GM18498 (cell line): ENCODE results near the gene ATP5F1A.
"Not testable (repeated sequence)": the region's sequence is repeated elsewhere in the genome, so short reads cannot be mapped to it uniquely, and the experiment has no call there.

Source experiments
- ATAC-seq: cut with Tn5 transposase; IDR thresholded peaks from one replicate; pipeline ENCODE4 v1.9.1; 2021; ENCODE audit warnings: mild to moderate bottlenecking, moderate library complexity; ENCODE audit not compliant: unreplicated experiment

The ATP5F1A gene

DNA sequence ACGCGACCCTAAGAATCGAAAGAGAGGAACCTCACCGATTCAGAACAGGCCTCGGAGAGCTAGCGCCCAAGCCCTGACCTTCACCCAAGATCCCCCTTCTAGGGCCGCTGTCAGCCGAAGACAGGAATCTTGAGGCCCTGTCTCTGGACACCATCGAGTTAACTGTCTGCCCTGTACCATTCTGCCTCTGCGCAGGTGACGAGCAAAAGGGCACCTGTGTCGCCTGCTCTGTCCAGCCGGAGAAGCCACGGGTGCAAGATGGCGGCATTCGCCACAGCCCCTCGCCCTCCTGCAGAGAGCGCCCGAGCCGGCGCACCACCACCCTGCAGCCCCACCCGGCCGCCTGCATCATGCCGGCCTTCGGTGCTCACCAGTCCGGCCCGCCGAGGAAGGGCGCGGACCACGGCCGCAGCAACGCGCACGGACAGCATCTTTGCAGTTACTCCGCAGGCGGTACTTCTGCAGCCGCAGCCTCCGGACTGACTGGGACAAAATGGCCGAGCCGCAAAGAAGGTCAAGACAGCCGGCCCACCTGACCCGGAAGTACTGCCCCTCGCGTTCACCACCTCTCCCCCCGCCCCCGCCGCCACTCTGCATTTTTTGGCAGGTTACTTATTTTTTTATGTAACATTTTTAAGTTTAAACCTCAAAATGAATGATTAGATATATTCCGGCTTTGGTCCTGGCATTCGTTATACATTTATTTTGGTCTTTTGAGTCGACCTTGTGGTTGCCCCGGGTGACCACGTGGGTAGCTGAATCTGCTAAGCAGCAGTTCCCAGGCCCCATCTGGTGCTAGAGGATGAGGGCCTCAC, at the start of gene ATP5F1A:
TSS of gene ATP5F1A (minus strand) at position 496 of the 815 bp plus-strand sequence. CDS start at position 431, 65 bp downstream.
- peak; percentile 79 for ATAC-seq

DNA sequence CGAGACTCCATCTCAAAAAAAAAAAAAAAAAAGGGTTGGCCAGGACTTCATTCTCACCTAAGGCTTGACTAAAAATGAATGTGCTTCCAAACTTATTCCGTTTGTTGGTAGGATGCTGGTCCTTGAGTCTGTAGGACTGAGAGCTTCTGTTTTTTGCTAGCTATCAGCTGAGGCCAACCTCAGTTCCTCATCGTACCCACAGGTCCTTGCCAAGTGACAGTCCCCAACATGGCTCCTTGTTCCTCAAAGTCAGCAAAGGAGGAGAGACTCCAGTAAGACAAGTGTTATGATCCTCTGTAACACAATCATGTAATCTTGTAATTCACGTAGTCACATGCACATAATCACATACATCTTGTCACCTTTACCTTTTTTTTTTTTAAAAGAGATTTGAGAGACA, 43.1 kb upstream of the ATP5F1A start:
- no peak for ATAC-seq

DNA sequence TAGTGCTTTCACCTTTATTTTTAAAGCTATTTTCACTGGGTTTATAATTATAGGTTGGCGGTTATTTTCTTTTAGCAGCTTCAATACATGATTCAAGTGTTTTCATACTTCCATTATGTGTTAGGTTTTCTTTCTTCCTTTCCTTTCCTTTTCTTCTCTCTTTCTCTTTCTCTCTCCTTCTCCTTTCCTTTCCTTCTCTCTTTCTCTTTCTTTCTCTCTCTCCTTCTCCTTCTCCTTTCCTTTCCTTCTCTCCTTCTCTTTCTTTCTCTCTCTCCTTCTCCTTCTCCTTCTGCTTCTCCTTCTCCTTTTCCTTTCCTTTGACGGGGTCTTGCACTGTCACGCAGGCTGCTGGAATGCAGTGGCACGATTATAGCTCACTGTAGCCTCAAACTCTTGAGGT, 42.1 kb upstream of the ATP5F1A start:
- no peak for ATAC-seq

DNA sequence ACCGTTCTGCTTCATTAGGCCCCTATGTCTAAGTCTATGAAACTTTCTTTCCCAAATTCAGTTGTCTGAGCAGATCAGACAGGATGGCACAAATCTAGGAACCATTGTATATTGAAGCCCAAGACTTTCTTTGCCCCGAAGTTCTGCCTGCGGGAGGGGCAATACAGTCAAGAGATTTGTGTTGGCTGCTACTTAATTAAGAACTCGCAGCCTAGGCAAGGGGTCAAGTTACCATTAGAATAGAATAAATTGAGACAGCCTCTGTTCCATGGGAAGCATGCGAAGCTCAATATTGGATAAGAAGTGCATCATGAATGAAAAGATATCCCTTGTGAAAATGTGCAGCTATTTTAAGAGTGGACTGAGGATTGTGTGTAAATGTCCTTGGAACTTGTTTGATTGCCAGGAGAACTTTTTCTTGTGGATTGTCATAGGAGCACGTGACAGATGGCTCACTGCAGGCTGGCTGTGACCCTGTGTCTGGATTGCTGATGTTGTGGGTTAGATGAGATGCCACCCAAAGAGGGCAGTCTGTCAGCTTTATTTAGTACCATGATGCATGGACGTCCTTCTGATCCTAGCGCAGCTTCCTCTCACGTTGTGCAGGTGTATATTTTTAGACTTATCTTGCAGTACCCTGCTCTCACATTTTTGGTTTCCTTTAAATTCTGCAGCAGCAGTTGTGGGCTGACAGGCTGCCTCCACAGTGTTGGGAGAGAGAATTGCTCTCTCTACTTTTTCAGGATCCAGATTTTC, 37.0 kb upstream of the ATP5F1A start:
- no peak for ATAC-seq

DNA sequence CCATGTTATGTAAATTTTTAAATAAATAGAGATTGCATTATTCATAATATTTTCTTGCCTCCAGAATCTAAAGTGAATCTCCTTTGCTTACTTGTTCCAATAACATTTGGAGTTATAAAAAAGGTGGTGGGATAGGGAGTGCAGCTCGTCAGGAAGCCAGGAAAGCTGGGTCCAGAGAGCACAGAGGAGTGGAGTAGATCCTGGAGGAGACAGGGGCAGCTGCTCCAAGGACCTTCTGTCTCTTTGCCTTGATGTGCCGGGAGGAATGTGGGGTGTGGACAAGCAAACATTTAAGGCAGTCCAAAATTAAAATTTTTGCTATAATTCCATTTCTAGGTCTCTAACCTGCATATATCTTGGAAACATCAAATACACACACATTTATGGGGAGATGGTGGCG, 35.4 kb upstream of the ATP5F1A start:
- ATAC-seq = no peak

GRCh38 chr18:46130549-46130948, 32.5 kb upstream of the ATP5F1A start:
- ATAC-seq = not testable (repeated sequence)

DNA sequence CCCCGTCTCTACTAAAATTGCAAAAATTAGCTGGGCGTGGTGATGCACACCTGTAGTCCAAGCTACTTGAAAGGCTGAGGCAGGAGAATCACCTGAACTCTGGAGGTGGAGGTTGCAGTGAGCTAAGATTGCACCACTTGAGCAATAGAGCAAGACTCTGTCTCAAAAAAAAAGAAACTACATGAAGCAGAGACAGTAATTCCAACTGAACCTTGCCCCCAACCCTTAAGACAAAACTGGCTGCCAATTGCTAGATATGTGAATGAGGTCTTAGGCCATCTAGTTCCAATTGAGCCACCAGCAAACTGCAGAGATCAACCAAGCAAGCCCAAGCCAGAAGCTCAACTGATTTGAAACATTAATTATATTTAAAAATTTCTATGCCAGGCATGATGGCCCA, 32.0 kb upstream of the ATP5F1A start:
- ATAC-seq = no peak

- ATAC-seq = not testable (repeated sequence)
Observed at GRCh38 chr18:46126625-46127024, 28.5 kb upstream of the ATP5F1A start.

GRCh38 chr18:46113751-46114150, 15.7 kb upstream of the ATP5F1A start:
- no peak for ATAC-seq

GRCh38 chr18:46110406-46110805, 12.3 kb upstream of the ATP5F1A start:
- no peak for ATAC-seq

DNA sequence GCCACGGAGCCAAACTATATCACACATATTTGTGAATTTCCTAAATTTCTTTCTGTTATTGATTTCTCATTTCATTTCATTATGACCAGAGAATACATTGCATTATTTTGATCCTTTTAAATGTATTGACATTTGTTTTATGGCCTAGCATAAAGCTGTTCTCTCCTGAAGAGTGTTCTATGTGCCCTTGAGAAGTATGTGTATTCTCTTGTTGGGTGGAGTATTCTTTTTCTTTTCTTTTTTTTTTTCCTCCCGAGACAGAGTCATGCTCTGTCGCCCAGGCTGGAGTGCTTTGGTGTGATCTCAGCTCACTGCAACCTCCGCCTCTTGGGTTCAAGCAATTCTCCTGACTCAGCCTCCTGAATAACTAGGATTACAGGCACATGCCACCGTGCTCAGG, 11.3 kb upstream of the ATP5F1A start:
- no peak for ATAC-seq

GRCh38 chr18:46104128-46104911, 6.2 kb upstream of the ATP5F1A start, which contains the start of gene HAUS1:
TSS of gene HAUS1 (plus strand) at chr18:46104385. CDS start at chr18:46104412, 27 bp downstream.
- ATAC-seq = peak; percentile 95

DNA sequence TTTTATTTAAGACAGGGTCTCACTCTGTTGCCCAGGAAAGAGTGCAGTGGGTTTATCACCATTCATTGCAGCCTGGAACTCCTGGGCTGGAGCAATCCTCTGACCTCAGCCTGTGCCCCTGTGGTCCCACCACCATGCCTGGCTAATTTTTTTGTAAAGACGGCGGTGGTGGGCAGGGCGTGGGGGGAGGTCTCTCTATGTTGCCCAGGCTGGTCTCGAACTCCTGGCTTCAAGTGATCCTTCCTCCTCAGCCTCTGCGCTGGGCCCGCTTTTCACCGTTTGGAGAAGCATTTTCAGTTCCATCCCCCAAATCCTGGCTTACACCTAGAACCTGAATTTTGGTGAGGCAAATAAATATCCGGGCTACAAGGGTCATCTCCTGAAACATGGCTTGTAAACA, 1.4 kb upstream of the ATP5F1A start:
- no peak for ATAC-seq

GRCh38 chr18:46098616-46098933, 479 bp upstream of the ATP5F1A start:
- no peak for ATAC-seq

DNA sequence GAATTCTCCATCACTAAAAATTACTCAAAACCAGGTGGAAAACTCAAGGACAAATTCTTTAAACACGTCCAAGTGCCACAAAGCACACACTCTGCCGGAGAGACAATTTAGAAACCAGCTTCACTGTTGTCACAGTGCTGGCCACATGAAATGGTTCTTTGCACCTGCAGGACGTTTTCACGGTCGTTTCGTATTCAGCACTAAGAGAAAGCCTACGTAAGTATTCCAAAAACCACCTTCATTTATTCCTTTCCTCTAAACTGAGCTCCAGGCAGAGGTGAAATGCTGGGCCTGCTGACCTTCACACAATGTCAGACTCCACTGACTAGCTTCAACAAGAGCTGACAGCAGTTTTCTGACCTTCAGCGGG, 680 bp downstream of the ATP5F1A start:
- ATAC-seq = peak; percentile 33

DNA sequence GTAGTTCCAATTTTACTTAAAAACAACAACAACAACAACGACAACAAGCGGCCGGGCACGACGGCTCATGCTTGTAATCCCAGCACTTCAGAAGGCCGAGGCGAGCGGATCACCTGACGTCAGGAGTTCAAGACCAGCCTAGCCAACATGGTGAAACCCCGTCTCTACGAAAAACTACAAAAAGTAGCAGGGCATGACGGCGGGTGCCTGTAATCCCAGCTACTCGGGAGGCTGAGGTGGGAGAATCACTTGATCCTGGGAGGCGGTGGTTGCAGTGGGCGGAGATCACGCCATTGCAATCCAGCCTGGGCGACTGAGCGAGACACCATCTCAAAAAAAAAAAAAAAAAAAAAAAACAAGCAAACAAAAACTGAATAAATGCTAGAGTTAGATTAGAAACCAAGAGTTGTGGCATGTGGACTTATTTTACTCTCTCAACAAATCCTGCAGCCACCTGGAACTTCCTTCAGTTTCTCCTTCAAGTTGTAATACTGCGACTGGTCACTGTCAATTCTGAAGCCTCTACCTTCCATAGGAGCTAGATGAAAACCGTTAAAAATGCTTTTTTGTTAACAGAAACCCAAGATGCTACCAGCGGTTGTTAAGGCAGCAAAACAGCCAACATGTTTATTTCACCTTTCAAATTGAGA, 1.3 kb downstream of the ATP5F1A start:
- ATAC-seq = no peak

DNA sequence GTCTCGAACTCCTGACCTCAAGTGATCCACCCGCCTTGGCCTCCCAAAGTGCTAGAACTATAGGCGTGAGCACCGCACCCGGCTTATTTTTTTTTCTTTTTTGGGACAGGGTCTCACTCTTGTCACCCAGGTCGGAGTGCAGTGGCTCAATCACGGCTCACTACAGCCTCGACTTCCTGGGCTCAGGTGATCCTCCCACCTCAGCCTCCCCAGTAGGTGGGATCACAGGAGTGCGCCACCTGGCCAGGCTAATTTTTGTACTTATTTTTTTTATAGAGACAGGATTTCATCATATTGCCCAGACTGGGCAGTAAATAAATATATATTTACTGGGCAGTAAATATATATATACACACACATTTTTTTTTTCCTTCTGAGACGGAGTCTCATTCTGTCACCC, 2.6 kb downstream of the ATP5F1A start:
- ATAC-seq = no peak

GRCh38 chr18:46088501-46088900, 9.6 kb downstream of the ATP5F1A start:
- ATAC-seq = not testable (repeated sequence)

DNA sequence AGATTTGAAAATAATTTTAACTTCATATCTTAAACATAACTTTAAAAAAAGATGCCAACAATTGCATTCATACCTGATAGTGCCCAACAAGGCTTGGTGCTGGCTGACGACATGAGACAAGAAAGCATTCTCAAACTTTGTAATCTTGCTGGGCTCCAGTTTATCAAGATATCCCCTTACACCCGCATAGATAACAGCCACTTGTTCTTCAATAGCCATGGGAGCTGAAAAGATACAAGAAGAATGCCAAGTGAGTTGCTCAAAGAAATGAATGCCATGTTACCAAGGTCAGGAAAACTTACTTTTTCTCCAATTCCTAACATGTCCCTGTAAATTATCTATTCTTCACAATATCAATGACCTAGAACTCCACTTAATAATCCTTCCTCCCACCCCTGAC, 13.7 kb downstream of the ATP5F1A start:
- no peak for ATAC-seq

- ATAC-seq = no peak
Observed at GRCh38 chr18:46080156-46080555, 17.9 kb downstream of the ATP5F1A start.

DNA sequence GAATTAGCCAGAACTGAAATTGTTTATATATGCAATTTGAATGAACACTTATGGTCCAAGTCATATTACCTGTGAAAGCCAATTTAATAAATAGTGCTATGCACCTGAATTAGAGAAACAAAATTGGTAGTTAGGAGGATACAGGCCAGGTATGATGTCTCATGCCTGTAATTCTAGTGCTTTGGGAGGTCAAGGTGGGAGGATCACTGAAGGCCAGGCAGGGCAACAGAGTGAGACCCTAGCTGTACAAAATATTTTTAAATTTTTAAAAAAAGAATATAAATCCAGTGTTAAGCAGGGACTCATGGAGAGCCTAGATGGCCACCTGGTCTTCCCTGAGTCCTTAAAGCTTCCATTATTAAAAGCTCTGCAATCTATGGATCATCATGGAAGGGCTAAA, 18.8 kb downstream of the ATP5F1A start:
- ATAC-seq = no peak
